Kidney epithelial cell (primary cell): Measurements from ENCODE around the gene ASIC5. TPM values are rescaled to one million over a fixed set of nuclear protein-coding genes. Genes with fewer than 3 reads are reported as not detected.

ENCODE experiments used
- DNase-seq: peaks from one replicate; pipeline ENCODE4 v3.0.0-alpha.2; 2010; ENCODE audit warnings: low read depth
- H3K27me3 ChIP-seq: 2 replicates; pipeline ENCODE4 v1.6.0; 2011; ENCODE audit warnings: low read length; ENCODE audit not compliant: control insufficient read depth, insufficient read depth
- H3K36me3 ChIP-seq: 2 replicates; pipeline ENCODE4 v1.5.1; 2011; ENCODE audit warnings: low read length; ENCODE audit not compliant: control insufficient read depth, insufficient read depth
- H3K4me3 ChIP-seq: 2 replicates; pipeline ENCODE4 v1.5.1; 2011; ENCODE audit warnings: low read depth, mild to moderate bottlenecking, control low read depth, low read length
- CTCF ChIP-seq: IDR thresholded peaks from 2 replicates; pipeline ENCODE4 v1.5.1; 2011; ENCODE audit warnings: mild to moderate bottlenecking, moderate library complexity, low read length, control low read depth, inconsistent platforms; ENCODE audit not compliant: insufficient read depth, poor library complexity, severe bottlenecking
- total RNA-seq: library from RNA; depleted of rRNA; stranded (reverse); fragments of >200 nt; gene quantifications from 2 replicates; pipeline ENCODE4 v1.2.3, GENCODE V29; 2015

The ASIC5 gene
- total RNA-seq, 1 donor from 2014 or later, result not detected

GRCh38 chr4:155780775-155781174, 85.3 kb downstream of the ASIC5 start:
- TF ChIP-seq CTCF, result no peak
- H3K36me3 ChIP-seq, result no peaks in the 10 kb centered on the region
- H3K4me3 ChIP-seq, result no peak overlapping the region
- no peak for DNase-seq
- no peaks in the 10 kb centered on the region for H3K27me3 ChIP-seq

Other genes with a start within 250 kb of the ASIC5 start
- gene GUCY1A1, start 199.4 kb downstream of the ASIC5 start, total RNA-seq, result 2.2 and 3.1 TPM in 2 replicates
- 1.7 and 2.8 TPM in 2 replicates for gene GUCY1B1, start 107.3 kb downstream of the ASIC5 start, total RNA-seq
- gene TDO2, start 37.4 kb upstream of the ASIC5 start, total RNA-seq, result not detected in 2 replicates
- 11.9 and 12.9 TPM in 2 replicates for gene CTSO, start 87.6 kb upstream of the ASIC5 start, total RNA-seq